Spinal cord (tissue), 10 donors: ENCODE measurements around the gene BBOX1. TPM values are rescaled to one million over a fixed set of nuclear protein-coding genes. Genes with fewer than 3 reads are reported as not detected.

Experiments
- DNase-seq, 6 donors: peaks; one replicate each; pipeline versions ENCODE4 v3.0.0 to v3.0.0-alpha.2; 2013 to 2015; ENCODE audit warnings: low spot score in 6 of 6, low read depth in 4 of 6
- H3K27ac ChIP-seq: one replicate; pipeline ENCODE4 v1.5.1; 2013; ENCODE audit warnings: low read depth, low read length, control low read depth
- H3K27me3 ChIP-seq: one replicate; pipeline ENCODE4 v1.6.1; 2013; ENCODE audit warnings: low read length; ENCODE audit not compliant: control insufficient read depth, insufficient read depth
- H3K36me3 ChIP-seq: one replicate; pipeline ENCODE4 v1.6.1; 2013; ENCODE audit warnings: low read length; ENCODE audit not compliant: control insufficient read depth, insufficient read depth
- H3K4me1 ChIP-seq: one replicate; pipeline ENCODE4 v1.6.1; 2013; ENCODE audit warnings: low read length; ENCODE audit not compliant: control insufficient read depth, insufficient read depth
- H3K4me3 ChIP-seq: one replicate; pipeline ENCODE4 v1.5.1; 2013; ENCODE audit warnings: low read depth, low read length, control low read depth
- H3K9me3 ChIP-seq: one replicate; pipeline ENCODE4 v1.6.1; 2013; ENCODE audit warnings: low read length; ENCODE audit not compliant: control insufficient read depth, insufficient read depth
- WGBS: methylation state at CpG from one replicate; pipeline ENCODE4 v1.1.5; 2013; ENCODE audit warnings: missing lambda C conversion rate; ENCODE audit not compliant: insufficient coverage; 5-methylcytosine and 5-hydroxymethylcytosine counted together
- polyA plus RNA-seq, 2 donors: library from polyadenylated mRNA; unstranded; fragments of 120-200 nt; gene quantifications; one replicate each; pipeline ENCODE4 v1.2.1, GENCODE V29; 2013; ENCODE audit not compliant: insufficient read length in 2 of 2
- total RNA-seq, 2 donors: library from RNA; depleted of rRNA in 1 of 2; stranded (reverse); fragments of 120-200 nt in 1 of 2; fragments of >200 nt in 1 of 2; gene quantifications; one replicate each; pipeline versions ENCODE4 v1.2.3 to v1.2.4, GENCODE V29; 2013 to 2014
- donor health status: healthy.

The BBOX1 gene
- total and polyA plus RNA-seq, 4 donors, result 19.8 to 42.8 (median 29.9) TPM

DNA sequence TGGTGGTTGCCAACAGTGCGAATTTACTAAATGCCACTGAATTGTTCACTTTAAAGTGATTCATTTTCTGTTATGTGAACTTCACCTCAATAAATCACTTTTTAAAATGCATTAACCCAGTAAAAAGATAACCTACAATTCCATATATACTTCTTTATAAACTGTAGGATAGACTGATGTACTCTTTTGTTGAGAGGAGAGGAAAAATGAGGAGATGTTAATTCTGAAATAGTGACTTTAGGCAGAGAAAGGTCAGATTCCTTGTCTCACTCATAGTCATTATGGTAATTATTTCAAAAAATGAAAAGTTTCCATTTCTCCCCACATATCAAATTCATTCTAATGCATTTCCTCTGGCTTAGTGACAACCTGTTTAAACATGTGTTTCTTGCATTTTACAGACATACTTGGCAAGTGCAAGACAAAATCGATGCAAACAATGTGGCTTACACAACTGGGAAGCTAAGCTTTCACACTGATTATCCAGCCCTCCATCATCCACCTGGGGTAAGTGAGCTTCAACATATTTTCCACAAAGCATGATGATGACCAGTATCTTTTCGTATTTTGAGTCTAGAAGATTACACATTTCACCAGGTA is 74.5 kb downstream of the BBOX1 start:
- Histone ChIP-seq H3K36me3 (no peaks in the 10 kb centered on the region), H3K27ac (no peak overlapping the region), H3K4me1 (no peaks in the 10 kb centered on the region), H3K27me3 (no peaks in the 10 kb centered on the region), H3K9me3 (no peaks in the 10 kb centered on the region), H3K4me3 (no peak overlapping the region)
- WGBS, result no CpG with 5 or more reads among the region's 3 CpGs
- DNase-seq, result no peak

DNA sequence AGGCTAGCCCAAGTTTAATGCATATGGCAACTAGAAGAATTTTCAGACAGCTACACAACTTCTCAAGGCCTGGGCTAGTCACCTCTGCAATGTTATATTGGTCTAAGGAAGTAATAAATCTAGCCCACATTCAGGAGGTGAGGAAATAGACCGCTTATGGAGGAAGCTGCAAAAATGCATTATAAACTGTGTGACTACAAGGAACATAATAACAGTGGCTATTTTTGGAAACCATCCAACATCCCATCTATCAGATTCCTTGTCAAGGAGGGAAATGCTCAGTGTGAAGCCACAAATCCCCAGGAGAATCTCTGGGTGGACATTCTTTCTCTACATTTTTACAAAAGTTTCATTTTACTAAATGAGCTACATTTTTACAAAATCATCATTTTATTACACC is 76.1 kb downstream of the BBOX1 start:
- H3K36me3 ChIP-seq, result no peaks in the 10 kb centered on the region
- no peaks in the 10 kb centered on the region for H3K4me1 ChIP-seq
- no peaks in the 10 kb centered on the region for H3K27me3 ChIP-seq
- WGBS, result no CpG with 5 or more reads among the region's 1 CpG
- DNase-seq, result peak in 2 of 6 donors; percentile 21 to 33
- H3K27ac ChIP-seq, result no peak overlapping the region
- no peaks in the 10 kb centered on the region for H3K9me3 ChIP-seq
- no peak overlapping the region for H3K4me3 ChIP-seq

DNA sequence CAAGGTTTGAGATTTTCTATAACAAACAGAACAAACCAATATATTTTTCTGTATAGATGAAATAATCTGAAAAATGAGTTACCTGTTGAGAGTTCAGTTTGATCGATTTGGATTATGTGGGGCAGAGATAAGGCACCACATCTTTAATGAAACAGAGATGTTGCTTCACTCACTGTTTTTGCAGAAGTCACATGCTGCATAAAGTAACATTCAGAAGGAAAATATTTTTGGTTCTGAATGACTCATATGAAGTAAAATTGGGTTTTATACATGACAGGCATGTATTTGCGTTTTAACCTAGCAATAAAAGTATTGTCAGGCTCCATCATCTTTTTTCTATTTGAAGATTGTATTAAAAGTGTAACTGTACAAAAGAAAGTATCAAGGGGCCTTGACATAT is 77.8 kb downstream of the BBOX1 start:
- no peaks in the 10 kb centered on the region for H3K4me1 ChIP-seq
- H3K36me3 ChIP-seq, result no peaks in the 10 kb centered on the region
- H3K27ac ChIP-seq, result no peak overlapping the region
- H3K27me3 ChIP-seq, result no peaks in the 10 kb centered on the region
- no peak for DNase-seq
- no peaks in the 10 kb centered on the region for H3K9me3 ChIP-seq
- H3K4me3 ChIP-seq, result no peak overlapping the region
- 100% methylated on average over 1 of the region's 2 CpGs for WGBS

DNA sequence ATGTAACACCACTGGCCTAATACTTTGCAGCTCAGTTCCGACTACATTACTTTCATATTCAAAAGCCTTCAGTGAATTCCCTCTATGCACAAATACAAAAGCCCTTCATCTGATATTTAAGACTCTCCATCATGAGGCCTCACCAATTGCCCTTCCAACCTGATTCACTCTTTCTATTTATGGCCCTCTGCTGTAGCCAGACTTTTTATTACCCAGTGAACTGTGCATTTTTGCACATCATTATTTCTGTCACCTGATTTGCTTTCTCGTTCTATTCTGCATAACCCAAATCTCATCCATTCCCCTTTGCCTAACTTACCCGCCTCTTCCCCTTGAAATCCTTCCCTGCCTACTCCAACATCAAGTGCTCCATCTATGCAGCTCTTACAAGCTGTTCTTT is 78.3 kb downstream of the BBOX1 start:
- H3K27ac ChIP-seq, result no peak overlapping the region
- H3K27me3 ChIP-seq, result no peaks in the 10 kb centered on the region
- DNase-seq, result no peak
- H3K36me3 ChIP-seq, result no peaks in the 10 kb centered on the region
- H3K4me1 ChIP-seq, result no peaks in the 10 kb centered on the region
- 78% methylated on average over 3 of the region's 3 CpGs for WGBS
- no peaks in the 10 kb centered on the region for H3K9me3 ChIP-seq
- no peak overlapping the region for H3K4me3 ChIP-seq

DNA sequence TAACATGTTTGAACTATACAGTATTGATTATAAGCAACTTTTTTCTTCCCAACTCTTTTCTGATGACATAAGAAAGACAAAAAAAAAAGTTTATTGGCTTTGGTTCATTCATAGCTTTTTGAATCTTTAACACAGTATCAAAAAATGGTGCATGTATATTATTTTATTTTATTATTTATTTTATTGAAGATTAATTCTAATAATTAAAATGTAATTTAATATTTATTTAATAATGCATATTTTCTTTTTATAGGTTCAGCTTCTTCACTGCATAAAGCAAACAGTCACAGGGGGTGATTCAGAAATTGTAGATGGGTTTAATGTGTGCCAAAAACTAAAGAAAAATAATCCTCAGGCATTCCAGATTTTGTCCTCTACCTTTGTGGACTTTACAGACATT is 78.8 kb downstream of the BBOX1 start:
- H3K27me3 ChIP-seq, result no peaks in the 10 kb centered on the region
- no peaks in the 10 kb centered on the region for H3K9me3 ChIP-seq
- no peak overlapping the region for H3K4me3 ChIP-seq
- DNase-seq, result no peak
- H3K36me3 ChIP-seq, result no peaks in the 10 kb centered on the region
- H3K27ac ChIP-seq, result no peak overlapping the region
- no peaks in the 10 kb centered on the region for H3K4me1 ChIP-seq

DNA sequence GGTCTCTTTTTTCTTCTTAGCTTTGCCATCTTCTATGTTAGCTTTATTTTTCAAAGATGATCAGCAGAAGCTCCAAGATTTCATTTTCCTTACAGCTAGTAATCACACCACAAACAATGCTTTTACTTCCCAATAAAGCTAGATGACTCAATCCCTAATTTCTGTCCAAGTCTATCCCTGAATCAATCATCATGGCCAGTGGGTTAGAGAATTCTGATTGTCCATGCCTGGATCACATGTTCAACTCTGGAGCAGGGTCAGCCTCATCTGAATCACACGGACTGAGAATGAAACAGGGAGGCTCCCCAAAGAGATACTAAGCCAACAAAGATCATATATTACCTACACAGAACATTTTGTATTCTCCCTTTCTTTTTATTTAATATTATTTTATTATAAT is 79.6 kb downstream of the BBOX1 start:
- H3K27ac ChIP-seq, result no peak overlapping the region
- no peak overlapping the region for H3K4me3 ChIP-seq
- no peaks in the 10 kb centered on the region for H3K36me3 ChIP-seq
- H3K27me3 ChIP-seq, result no peaks in the 10 kb centered on the region
- H3K9me3 ChIP-seq, result no peaks in the 10 kb centered on the region
- no peaks in the 10 kb centered on the region for H3K4me1 ChIP-seq
- no peak for DNase-seq
- WGBS, result no CpG with 5 or more reads among the region's 1 CpG

DNA sequence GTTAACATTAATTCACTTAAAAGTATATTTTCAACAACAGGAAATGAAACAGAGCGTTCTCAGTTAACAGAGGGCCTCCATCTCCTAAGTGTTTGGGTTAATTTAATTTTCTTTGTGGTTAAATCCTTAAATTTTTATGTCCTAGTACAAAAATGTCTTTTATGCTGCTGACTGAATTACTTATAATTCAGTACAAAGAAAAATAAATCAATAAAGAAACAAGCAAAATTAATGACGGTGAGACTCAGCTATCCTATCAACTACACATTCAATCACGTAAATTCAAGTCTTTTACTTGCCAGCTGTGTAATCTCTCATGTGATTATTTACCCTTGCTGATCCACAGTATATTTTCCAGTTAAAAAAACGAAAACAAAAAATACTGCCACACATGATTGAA is 81.4 kb downstream of the BBOX1 start:
- Histone ChIP-seq H3K4me1 (no peaks in the 10 kb centered on the region), H3K27ac (no peak overlapping the region), H3K36me3 (peaks cover 4% of the 10 kb centered on the region), H3K27me3 (no peaks in the 10 kb centered on the region), H3K4me3 (no peak overlapping the region), H3K9me3 (no peaks in the 10 kb centered on the region)
- DNase-seq, result no peak
- WGBS, result 80% methylated on average over 1 of the region's 4 CpGs

DNA sequence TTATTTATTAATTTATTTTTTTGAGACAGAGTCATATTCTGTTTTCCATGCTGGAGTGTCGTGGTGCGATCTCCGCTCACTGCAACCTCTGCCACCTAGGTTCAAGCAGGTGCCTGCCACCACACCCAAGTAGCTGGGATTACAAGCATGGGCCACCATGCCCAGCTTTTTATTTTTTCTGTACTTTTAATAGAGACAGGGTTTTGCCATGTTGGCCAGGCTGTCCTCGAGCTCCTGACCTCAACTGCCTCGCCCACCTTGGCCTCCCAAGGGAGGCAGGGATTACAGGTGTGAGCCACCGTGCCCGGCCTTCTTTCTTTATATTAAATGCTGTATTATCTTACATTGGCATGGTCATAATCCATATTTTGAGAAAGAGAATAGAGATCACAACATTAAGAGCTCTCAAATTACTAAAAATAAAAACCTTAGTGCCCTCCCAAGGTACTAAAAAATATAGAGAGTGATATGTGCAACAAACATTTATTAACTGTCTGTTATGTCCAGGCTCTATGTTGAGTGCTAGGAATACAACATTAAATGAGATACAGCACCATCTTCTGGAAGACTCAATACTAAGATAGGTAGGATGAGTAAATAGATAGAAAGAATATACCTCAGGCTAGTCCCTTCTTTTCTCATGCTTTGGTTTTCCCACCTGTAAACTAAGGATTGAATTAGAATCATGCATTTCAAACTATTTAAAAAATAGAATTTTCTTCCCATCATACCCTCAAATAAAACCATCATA is 84.1 kb downstream of the BBOX1 start:
- WGBS, result no CpG with 5 or more reads among the region's 7 CpGs
- DNase-seq, result peak in 3 of 6 donors; percentile 9 to 38 (median 35)
- H3K4me3 ChIP-seq, result no peak overlapping the region
- H3K27me3 ChIP-seq, result no peaks in the 10 kb centered on the region
- no peak overlapping the region for H3K27ac ChIP-seq
- peaks cover 4% of the 10 kb centered on the region for H3K36me3 ChIP-seq
- H3K4me1 ChIP-seq, result no peaks in the 10 kb centered on the region
- no peaks in the 10 kb centered on the region for H3K9me3 ChIP-seq

DNA sequence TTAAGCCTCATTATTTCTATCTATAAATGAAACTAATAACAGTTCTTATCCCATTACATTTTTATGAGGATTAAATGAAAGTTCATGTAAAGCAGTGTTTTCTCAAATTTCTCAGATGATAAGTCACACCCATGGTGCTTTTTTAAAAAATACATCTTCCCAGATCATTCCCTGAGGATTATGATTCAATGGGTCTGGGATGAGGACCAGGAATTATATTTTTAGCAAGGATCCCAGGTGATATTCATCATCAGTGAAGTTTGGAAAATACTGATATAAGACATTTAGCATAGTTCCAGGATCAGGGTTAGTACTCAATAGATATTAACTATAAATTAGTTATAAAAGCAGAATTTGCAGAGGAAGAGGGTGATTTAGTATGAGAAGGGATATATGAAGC is 89.1 kb downstream of the BBOX1 start:
- no peak for DNase-seq
- Histone ChIP-seq H3K27ac (no peak overlapping the region), H3K27me3 (no peaks in the 10 kb centered on the region), H3K4me1 (no peaks in the 10 kb centered on the region), H3K36me3 (peaks cover 4% of the 10 kb centered on the region), H3K4me3 (no peak overlapping the region), H3K9me3 (no peaks in the 10 kb centered on the region)

DNA sequence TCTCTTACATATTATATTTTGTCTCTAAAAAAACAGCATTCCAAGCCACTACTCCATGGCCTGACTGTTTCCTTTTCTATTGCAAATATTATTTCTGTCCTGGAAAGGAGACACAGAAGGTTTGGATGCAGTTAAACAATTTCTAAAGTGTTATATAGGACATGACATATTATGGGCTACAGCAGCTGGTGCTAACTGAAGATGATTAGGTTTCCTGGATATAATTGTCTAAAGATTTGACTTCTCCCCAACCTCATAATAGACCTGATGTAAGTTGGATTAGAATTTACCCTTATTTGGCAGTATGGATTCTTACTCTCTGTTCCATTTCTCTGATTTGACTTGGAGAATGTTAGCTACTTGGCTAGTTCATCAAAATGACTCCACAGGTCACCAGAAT is 90.2 kb downstream of the BBOX1 start:
- H3K4me1 ChIP-seq, result no peaks in the 10 kb centered on the region
- no peak overlapping the region for H3K4me3 ChIP-seq
- no peak for DNase-seq
- H3K27ac ChIP-seq, result no peak overlapping the region
- H3K36me3 ChIP-seq, result peaks cover 4% of the 10 kb centered on the region
- H3K27me3 ChIP-seq, result no peaks in the 10 kb centered on the region
- H3K9me3 ChIP-seq, result no peaks in the 10 kb centered on the region
